Esophagus squamous epithelium (tissue), 5 donors: Measurements from ENCODE around the gene ARV1. TPM values are rescaled to one million over a fixed set of nuclear protein-coding genes. Genes with fewer than 3 reads are reported as not detected.
A peak's percentile ranks its signal among the peaks of the same experiment; 100 is the strongest.
"Not testable (repeated sequence)": the region's sequence is repeated elsewhere in the genome, so short reads cannot be mapped to it uniquely, and the experiment has no call there.

ENCODE experiments used
- DNase-seq: peaks from one replicate; lab custom pipeline; 2025; lab: John Stamatoyannopoulos, UW
- H3K27ac ChIP-seq, 4 donors: fragments of 200-600 bp; sonication (generic); one replicate each; pipeline ENCODE4 v1.5.1; 2016 to 2019; ENCODE audit warnings: mild to moderate bottlenecking in 1 of 4
- H3K27me3 ChIP-seq, 4 donors: fragments of 200-600 bp; sonication (generic); 1 replicate in 3 of 4; 2 replicates in 1 of 4; pipeline versions ENCODE4 v1.5.1 to v1.6.0; 2017 to 2021; ENCODE audit warnings: antibody characterized with exemption in 1 of 4
- H3K36me3 ChIP-seq, 3 donors: fragments of 200-600 bp; sonication (generic); one replicate each; pipeline ENCODE4 v1.5.1; 2016 to 2019
- H3K4me1 ChIP-seq, 3 donors: fragments of 200-600 bp; sonication (generic); one replicate each; pipeline ENCODE4 v1.5.1; 2017 to 2019
- H3K4me3 ChIP-seq, 4 donors: fragments of 200-600 bp; sonication (generic); 1 replicate in 3 of 4; 2 replicates in 1 of 4; pipeline ENCODE4 v1.5.1; 2016 to 2019; ENCODE audit warnings: mild to moderate bottlenecking in 2 of 4, moderate library complexity in 1 of 4
- H3K9me3 ChIP-seq, 3 donors: fragments of 200-600 bp; sonication (generic); one replicate each; pipeline ENCODE4 v1.5.1; 2016 to 2019
- POLR2A ChIP-seq, 4 donors: fragments of 450-650 bp; IDR thresholded peaks; one replicate each; pipeline ENCODE4 v1.6.1; 2017; ENCODE audit warnings: antibody characterized with exemption in 4 of 4, mild to moderate bottlenecking in 4 of 4, moderate library complexity in 3 of 4
- WGBS, 2 donors: methylation state at CpG; one replicate each; pipeline ENCODE4 v1.1.5; 2018; 5-methylcytosine and 5-hydroxymethylcytosine counted together
- intact Hi-C: fragments of 100-400 bp; cut with DNase I; formaldehyde crosslinking; loops from one replicate; pipeline ENCODE4 v1.15.0; 2022
- total RNA-seq, 4 donors: library from RNA; depleted of rRNA; stranded (reverse); fragments of >200 nt; gene quantifications; one replicate each; pipeline ENCODE4 v1.1.0, GENCODE V29; 2016
- TF ChIP-seq, protein P1 (sequence below), 6 experiments: fragments of 450-650 bp in 4 of 6; fragments of 200-600 bp in 2 of 6; sonication (generic) in 2 of 6; IDR thresholded peaks; one replicate each; pipeline ENCODE4 v1.5.1; 2016 to 2019; ENCODE audit warnings: antibody characterized with exemption in 6 of 6, mild to moderate bottlenecking in 4 of 6, moderate library complexity in 4 of 6
- donor health status: DM: yes; HTN: yes; CAD: no.

The ARV1 gene
- total RNA-seq, 4 donors from 2014 or later: 12.5 to 24.7 (median 23.0) TPM

DNA sequence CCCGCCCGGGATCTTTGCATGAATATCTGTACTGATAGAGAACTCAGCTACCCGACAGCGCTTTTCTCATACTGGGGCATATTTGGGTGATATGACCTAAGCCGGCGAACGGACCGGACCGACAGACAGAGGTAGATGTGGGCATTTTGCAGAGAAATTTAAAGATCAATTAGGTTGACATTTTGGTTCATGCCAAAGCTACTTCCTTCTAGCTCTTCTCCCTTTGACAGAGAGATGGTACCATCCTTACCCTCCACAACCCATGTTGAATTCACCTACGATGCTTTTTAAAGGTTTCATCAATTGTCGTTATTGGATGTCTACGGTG, 459 bp downstream of the ARV1 start:
- H3K9me3 ChIP-seq: no peaks in the 10 kb centered on the region
- WGBS, 2 donors: 3 to 4% methylated on average over 12 of the region's 12 CpGs
- intact Hi-C loops: no loop called here
- peaks cover 0 to 19% (median 0%) of the 10 kb centered on the region in 3 donors for H3K36me3 ChIP-seq
- no peaks in the 10 kb centered on the region for H3K27me3 ChIP-seq
- H3K4me3 ChIP-seq: peak overlapping the region; percentile 61 to 96 (median 78)
- H3K4me1 ChIP-seq: peaks cover 0 to 28% (median 13%) of the 10 kb centered on the region in 3 donors
- TF ChIP-seq POLR2A (IDR thresholded peaks at IDR 0.05): no peak
- TF ChIP-seq, protein P1, sequence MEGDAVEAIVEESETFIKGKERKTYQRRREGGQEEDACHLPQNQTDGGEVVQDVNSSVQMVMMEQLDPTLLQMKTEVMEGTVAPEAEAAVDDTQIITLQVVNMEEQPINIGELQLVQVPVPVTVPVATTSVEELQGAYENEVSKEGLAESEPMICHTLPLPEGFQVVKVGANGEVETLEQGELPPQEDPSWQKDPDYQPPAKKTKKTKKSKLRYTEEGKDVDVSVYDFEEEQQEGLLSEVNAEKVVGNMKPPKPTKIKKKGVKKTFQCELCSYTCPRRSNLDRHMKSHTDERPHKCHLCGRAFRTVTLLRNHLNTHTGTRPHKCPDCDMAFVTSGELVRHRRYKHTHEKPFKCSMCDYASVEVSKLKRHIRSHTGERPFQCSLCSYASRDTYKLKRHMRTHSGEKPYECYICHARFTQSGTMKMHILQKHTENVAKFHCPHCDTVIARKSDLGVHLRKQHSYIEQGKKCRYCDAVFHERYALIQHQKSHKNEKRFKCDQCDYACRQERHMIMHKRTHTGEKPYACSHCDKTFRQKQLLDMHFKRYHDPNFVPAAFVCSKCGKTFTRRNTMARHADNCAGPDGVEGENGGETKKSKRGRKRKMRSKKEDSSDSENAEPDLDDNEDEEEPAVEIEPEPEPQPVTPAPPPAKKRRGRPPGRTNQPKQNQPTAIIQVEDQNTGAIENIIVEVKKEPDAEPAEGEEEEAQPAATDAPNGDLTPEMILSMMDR (IDR thresholded peaks at IDR 0.05): no peak
- H3K27ac ChIP-seq: peak overlapping the region; percentile 68 to 84 (median 80)
- DNase-seq: no peak

DNA sequence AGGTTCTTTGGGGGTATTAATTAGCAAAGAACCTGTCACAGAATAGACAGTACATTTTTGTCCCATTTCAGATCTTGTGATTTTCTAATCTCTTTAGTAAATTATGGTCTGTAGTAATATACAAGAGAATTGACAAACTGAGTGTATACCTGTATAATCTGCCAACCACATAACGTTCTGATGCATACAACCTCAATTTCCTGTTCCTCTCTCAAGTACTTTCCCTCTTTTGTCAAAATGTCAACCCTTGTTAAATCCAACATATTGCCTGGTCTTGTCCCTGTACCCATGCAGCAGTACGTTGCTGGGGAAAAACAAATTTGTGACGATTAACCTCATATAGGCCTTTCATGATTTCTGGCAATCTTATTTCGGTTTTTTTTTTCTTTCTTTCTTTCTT, 1.1 kb downstream of the ARV1 start:
- peaks cover 0 to 28% (median 13%) of the 10 kb centered on the region in 3 donors for H3K4me1 ChIP-seq
- no peaks in the 10 kb centered on the region for H3K9me3 ChIP-seq
- intact Hi-C loops: no loop called here
- 39 to 42% methylated on average over 4 of the region's 4 CpGs for WGBS, 2 donors
- peaks cover 0 to 19% (median 0%) of the 10 kb centered on the region in 3 donors for H3K36me3 ChIP-seq
- TF ChIP-seq, protein P1 (IDR thresholded peaks at IDR 0.05): no peak
- TF ChIP-seq POLR2A (IDR thresholded peaks at IDR 0.05): no peak
- no peak for DNase-seq
- H3K4me3 ChIP-seq: peak overlapping the region; percentile 61 to 96 (median 78)
- H3K27me3 ChIP-seq: no peaks in the 10 kb centered on the region
- H3K27ac ChIP-seq: peak overlapping the region in 1 of 4 donors; percentile 77

DNA sequence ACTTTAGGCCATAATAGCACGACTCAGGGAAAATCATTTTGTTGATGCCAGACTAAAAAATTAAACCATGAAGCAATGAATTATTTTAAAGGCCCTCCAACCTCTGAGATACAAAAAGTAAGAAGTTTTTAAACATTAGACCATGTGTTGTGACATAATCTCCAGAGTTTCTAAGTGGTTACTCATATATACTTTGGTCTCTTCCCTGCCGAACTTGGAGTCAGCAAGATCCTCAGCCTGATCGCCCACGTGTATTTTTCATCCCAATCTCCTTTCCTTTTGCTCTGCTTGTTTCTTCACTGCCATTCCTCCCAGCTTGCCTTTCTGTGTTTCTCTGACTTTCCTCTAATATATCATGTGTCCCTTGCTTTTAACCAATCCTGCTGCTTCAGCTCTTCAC, 3.8 kb downstream of the ARV1 start:
- no peak overlapping the region for H3K27ac ChIP-seq
- H3K4me1 ChIP-seq: peaks cover 0 to 16% (median 8%) of the 10 kb centered on the region in 3 donors
- H3K36me3 ChIP-seq: peaks cover 0 to 31% (median 0%) of the 10 kb centered on the region in 3 donors
- no peak overlapping the region for H3K4me3 ChIP-seq
- 54 to 70% methylated on average over 4 of the region's 4 CpGs for WGBS, 2 donors
- DNase-seq: no peak
- no peaks in the 10 kb centered on the region for H3K27me3 ChIP-seq
- TF ChIP-seq POLR2A (IDR thresholded peaks at IDR 0.05): no peak
- TF ChIP-seq, protein P1 (IDR thresholded peaks at IDR 0.05): no peak
- intact Hi-C loops: no loop called here
- H3K9me3 ChIP-seq: no peaks in the 10 kb centered on the region

DNA sequence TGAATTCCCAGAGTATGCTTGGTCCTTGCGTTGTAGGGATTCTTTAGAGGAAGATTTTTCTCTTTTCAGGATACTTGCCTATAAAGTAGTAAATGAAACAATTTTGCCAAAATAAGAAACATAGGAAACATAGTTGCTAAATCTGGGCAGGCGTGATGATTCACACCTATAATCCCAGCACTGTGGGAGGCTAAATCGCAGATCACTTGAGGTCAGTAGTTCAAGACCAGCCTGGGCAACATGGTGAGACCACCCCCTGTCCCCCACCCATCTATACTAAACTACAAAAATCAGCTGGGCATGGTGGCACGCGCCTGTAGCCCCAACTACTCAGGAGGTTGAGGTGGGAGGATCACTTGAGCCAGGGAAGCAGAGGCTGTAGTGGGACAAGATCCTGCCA, 4.9 kb downstream of the ARV1 start:
- H3K9me3 ChIP-seq: no peaks in the 10 kb centered on the region
- WGBS, 2 donors: 89 to 92% methylated on average over 5 of the region's 5 CpGs
- H3K4me1 ChIP-seq: peaks cover 0 to 12% (median 5%) of the 10 kb centered on the region in 3 donors
- DNase-seq: no peak
- TF ChIP-seq, protein P1 (IDR thresholded peaks at IDR 0.05): no peak
- TF ChIP-seq POLR2A (IDR thresholded peaks at IDR 0.05): no peak
- H3K4me3 ChIP-seq: no peak overlapping the region
- H3K36me3 ChIP-seq: peaks cover 0 to 31% (median 0%) of the 10 kb centered on the region in 3 donors
- H3K27ac ChIP-seq: no peak overlapping the region
- intact Hi-C loops: no loop called here
- H3K27me3 ChIP-seq: no peaks in the 10 kb centered on the region

DNA sequence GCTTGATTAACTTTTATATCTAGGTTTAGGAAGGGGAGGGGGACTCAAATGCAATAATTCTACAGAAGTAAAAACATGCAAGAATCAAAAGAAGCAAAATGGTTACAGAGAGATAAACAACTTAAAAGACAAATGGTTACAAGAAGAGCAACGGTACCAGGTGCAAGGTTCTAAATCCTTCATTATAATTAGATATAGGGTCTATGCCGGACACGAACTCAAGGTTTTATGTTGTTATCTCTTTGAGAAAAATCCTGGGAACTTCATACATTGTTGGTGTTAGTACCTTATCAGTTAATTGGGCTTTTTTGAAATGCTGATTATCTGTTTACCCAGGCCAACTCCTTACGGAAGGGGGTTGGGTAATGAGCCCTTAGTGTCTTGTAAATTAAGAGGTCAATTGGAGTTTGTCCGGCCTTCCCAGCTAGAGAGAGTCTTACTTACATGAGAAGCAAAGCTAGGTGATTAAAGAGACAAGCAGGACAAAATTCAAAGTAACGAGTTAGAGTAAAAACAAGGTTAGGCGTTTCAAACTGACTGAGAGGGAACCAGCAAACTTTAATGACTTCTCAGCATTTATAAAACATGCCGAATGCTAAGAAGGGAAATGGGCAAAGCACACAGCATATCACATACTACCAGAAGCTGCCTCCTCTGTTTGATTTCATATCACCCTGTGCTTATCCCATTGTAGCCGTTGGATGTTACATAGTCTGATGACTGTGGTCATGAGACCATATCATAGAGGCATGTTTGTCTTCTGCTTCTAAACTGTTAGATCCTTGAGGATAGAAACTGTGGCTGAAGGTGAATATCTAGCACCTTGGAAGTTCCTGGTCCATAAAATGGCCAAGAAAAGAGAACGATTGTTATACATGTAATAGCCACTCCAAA, 6.0 kb downstream of the ARV1 start:
- intact Hi-C loops, H3K27ac ChIP-seq, H3K4me1 ChIP-seq, DNase-seq, H3K9me3 ChIP-seq, H3K4me3 ChIP-seq, H3K27me3 ChIP-seq: not testable (repeated sequence)
- peaks cover 0 to 41% (median 0%) of the 10 kb centered on the region in 3 donors for H3K36me3 ChIP-seq
- WGBS, 2 donors: 78 to 85% methylated on average over 10 of the region's 10 CpGs
